NB4 (cell line): ENCODE measurements around the gene CFAP52.
"Not testable (repeated sequence)": the region's sequence is repeated elsewhere in the genome, so short reads cannot be mapped to it uniquely, and the experiment has no call there.

ENCODE experiments used
- DNase-seq: peaks from one replicate; pipeline ENCODE4 v3.0.0; 2010; ENCODE audit warnings: low read depth
- H3K4me3 ChIP-seq: one replicate; pipeline ENCODE4 v1.5.1; 2011; ENCODE audit warnings: mild to moderate bottlenecking, low read depth, low read length, moderate library complexity
- CTCF ChIP-seq: IDR thresholded peaks from one replicate; pipeline ENCODE4 v1.5.1; 2012; ENCODE audit warnings: low read depth, low read length
- MAX ChIP-seq: IDR thresholded peaks from 2 replicates; pipeline ENCODE4 v1.6.1; 2011; ENCODE audit warnings: low read depth, low read length
- MYC ChIP-seq: IDR thresholded peaks from 2 replicates; pipeline ENCODE4 v1.6.1; 2011; ENCODE audit warnings: low read depth, low read length
- POLR2A ChIP-seq: IDR thresholded peaks from 2 replicates; pipeline ENCODE4 v1.6.1; 2011; ENCODE audit warnings: mild to moderate bottlenecking; ENCODE audit not compliant: insufficient read length; ENCODE audit errors: extremely low read depth

Gene CFAP52

GRCh38 chr17:9566067-9566466, 10.4 kb upstream of the CFAP52 start:
- TF ChIP-seq POLR2A = no peak
- TF ChIP-seq CTCF = no peak
- TF ChIP-seq MAX = no peak
- no peak for TF ChIP-seq MYC
- no peak for DNase-seq
- H3K4me3 ChIP-seq = no peak overlapping the region

- not testable (repeated sequence) for DNase-seq, H3K4me3 ChIP-seq
These were observed 9.7 kb upstream of the CFAP52 start for GRCh38 chr17:9566739-9567138.

DNA sequence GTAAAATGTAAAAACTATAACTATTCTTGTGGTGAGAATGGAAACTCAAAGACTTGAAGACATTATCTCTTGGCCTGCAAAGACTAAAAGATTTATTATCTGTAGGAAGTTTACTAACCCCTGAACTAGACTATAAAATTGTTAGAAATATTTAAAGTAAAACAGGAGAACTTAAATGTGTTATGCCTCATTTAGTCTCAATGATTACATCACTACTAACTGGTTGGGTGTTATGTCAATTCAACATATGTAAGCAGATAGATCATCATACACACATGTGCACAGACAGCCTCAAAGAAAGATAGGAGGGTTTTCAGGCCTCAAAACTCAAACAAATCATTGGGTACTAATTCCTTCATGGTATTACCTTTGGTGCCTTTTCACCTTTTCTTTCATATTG, 8.4 kb upstream of the CFAP52 start:
- no peak for DNase-seq
- no peak overlapping the region for H3K4me3 ChIP-seq
- no peak for TF ChIP-seq CTCF
- TF ChIP-seq MAX = no peak
- TF ChIP-seq POLR2A = no peak
- no peak for TF ChIP-seq MYC

GRCh38 chr17:9568957-9569588, 7.4 kb upstream of the CFAP52 start:
- no peak for DNase-seq
- no peak for TF ChIP-seq MYC
- TF ChIP-seq MAX = no peak
- TF ChIP-seq POLR2A = no peak
- TF ChIP-seq CTCF = no peak
- H3K4me3 ChIP-seq = no peak overlapping the region

DNA sequence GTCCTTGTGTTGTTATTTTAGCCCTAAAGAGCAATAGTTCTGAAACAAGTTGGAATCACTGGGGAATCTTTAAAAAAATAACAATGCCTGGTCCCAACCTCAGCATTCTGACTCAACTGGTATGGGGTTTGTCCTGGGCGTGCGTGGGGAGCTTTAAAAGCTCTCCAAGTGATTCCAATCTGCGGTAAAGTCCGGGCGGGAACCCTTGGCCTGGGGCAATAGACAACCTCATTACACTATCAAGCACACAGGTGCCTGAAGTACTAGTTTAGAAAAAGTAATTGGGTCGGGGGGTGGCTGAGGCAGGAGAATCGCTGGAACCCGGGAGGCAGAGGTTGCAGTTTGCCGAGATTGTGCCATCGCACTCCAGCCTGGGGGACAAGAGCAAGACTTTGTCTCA, 5.2 kb upstream of the CFAP52 start:
- no peak for TF ChIP-seq CTCF
- TF ChIP-seq MYC = no peak
- TF ChIP-seq MAX = no peak
- no peak for TF ChIP-seq POLR2A
- no peak for DNase-seq
- H3K4me3 ChIP-seq = no peak overlapping the region

DNA sequence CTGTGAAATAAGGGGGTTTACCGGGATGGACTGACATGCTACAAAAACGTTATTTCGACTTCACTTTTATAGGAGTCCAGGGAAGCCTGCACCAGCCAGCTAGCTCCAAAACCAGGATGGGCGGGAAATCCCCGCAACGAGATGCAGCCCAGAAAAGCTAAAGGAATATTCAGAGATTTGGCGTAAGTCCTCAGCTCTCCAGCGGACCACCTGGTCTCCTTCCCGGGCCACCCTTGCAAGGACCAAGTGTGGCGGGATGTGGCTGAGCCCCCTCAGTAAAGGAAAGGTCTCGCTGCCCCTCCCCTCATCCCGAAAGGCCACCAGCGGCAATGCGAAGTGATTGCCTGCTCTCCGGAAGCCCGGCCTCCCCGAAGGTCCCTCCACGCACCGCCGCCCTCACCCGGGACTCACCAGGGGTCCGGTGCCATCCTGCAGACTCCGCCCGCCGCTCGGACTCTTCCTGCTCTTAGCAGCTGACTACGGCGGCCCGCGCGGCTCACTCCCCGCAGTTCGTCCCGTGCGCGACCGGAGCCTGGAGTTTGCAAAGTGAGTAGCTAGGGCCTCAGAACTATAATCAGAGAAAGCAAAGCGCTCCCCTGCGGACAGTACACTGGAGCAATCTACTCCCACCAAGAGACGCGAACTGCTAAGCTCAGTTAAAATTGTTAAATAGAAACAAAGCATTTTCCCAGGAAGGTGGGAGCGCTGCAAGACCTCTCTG, 901 bp upstream of the CFAP52 start, which contains the start of gene STX8:
STX8 (minus strand) TSS at position 440 of the 721 bp plus-strand sequence; CDS start at position 428, 12 bp downstream.
- peak; percentile 96 for DNase-seq
- peak within 1 kb of the TSS; percentile 85 for H3K4me3 ChIP-seq
- TF ChIP-seq MAX (peak; percentile 30; the same call in 1 of the 2 replicates), MYC (no peak), CTCF (no peak), POLR2A (peak; percentile 40)
